T-cell (primary cell): Measurements from ENCODE around the gene CDH4. TPM values are rescaled to one million over a fixed set of nuclear protein-coding genes. Genes with fewer than 3 reads are reported as not detected.

ENCODE experiments used
- ATAC-seq, 4 experiments: fragments of 200-7000 bp in 3 of 4; fragments of 150-1000 bp in 1 of 4; cut with Tn5 transposase; replicated peaks in 1 of 4; 1 replicate in 3 of 4; 2 replicates in 1 of 4; pipeline ENCODE4 v1.10.0; 2021; ENCODE audit warnings: moderate library complexity in 3 of 4, mild to moderate bottlenecking in 2 of 4, moderate number of reproducible peaks in 1 of 4
- CTCF ChIA-PET, 2 donors: fragments of 300-600 bp; sonication (Branson Sonifier 250); formaldehyde crosslinking; loops; one replicate each; lab custom pipeline; 2022; ENCODE audit warnings: antibody characterized with exemption in 2 of 2; lab: Charles Lee
- POLR2A ChIA-PET, 2 donors: fragments of 300-600 bp; sonication (Branson Sonifier 250); formaldehyde crosslinking; loops; one replicate each; lab custom pipeline; 2022; ENCODE audit warnings: antibody characterized with exemption in 2 of 2; lab: Charles Lee
- DNase-seq, 35 experiments: peaks; one replicate each; pipeline versions ENCODE4 v3.0.0 to v3.0.0-alpha.2; 2013 to 2023
- H3K27ac ChIP-seq: one replicate; pipeline ENCODE4 v1.5.1; 2013; ENCODE audit warnings: low read length
- H3K27me3 ChIP-seq, 2 experiments: replicated peaks in 1 of 2; 1 replicate in 1 of 2; 2 replicates in 1 of 2; pipeline versions ENCODE4 v1.6.1 to v1.7.0; 2013; ENCODE audit warnings: low read length in 1 of 2, mixed read lengths in 1 of 2; ENCODE audit not compliant: control insufficient read depth in 2 of 2, insufficient read depth in 2 of 2; ENCODE audit errors: extremely low read depth in 1 of 2
- H3K36me3 ChIP-seq, 2 donors: 1 replicate in 1 of 2; 2 replicates in 1 of 2; pipeline versions ENCODE4 v1.6.1 to v1.7.0; 2013; ENCODE audit warnings: low read length in 1 of 2; ENCODE audit not compliant: control insufficient read depth in 2 of 2, insufficient read depth in 1 of 2; ENCODE audit errors: extremely low read depth in 1 of 2
- H3K4me1 ChIP-seq, 2 experiments: 1 replicate in 1 of 2; 2 replicates in 1 of 2; pipeline versions ENCODE4 v1.6.1 to v1.7.0; 2013; ENCODE audit warnings: low read length in 2 of 2, mixed read lengths in 1 of 2; ENCODE audit not compliant: insufficient read depth in 2 of 2, control insufficient read depth in 1 of 2; ENCODE audit errors: extremely low read depth in 1 of 2
- H3K4me3 ChIP-seq, 2 donors: 1 replicate in 1 of 2; 2 replicates in 1 of 2; pipeline versions ENCODE4 v1.5.1 to v1.7.0; 2013; ENCODE audit warnings: mild to moderate bottlenecking in 2 of 2, low read length in 1 of 2, moderate library complexity in 1 of 2; ENCODE audit not compliant: control insufficient read depth in 1 of 2; ENCODE audit errors: extremely low read depth in 1 of 2
- H3K9me3 ChIP-seq: 2 replicates; pipeline ENCODE4 v1.7.0; 2013
- H3K27ac Mint-ChIP-seq, 2 donors: one replicate each; pipeline ENCODE4 v1.8.0; 2020 to 2021; ENCODE audit warnings: mild to moderate bottlenecking in 2 of 2, mixed read lengths in 2 of 2
- H3K27me3 Mint-ChIP-seq, 2 donors: one replicate each; pipeline ENCODE4 v1.8.0; 2021 to 2022; ENCODE audit warnings: mixed read lengths in 2 of 2
- H3K36me3 Mint-ChIP-seq: one replicate; pipeline ENCODE4 v1.8.0; 2021; ENCODE audit warnings: mixed read lengths
- H3K4me1 Mint-ChIP-seq, 3 donors: one replicate each; pipeline ENCODE4 v1.8.0; 2020 to 2022; ENCODE audit warnings: mixed read lengths in 3 of 3, mild to moderate bottlenecking in 1 of 3
- H3K4me3 Mint-ChIP-seq, 3 donors: one replicate each; pipeline ENCODE4 v1.8.0; 2020 to 2022; ENCODE audit warnings: mild to moderate bottlenecking in 3 of 3, mixed read lengths in 3 of 3, moderate library complexity in 3 of 3
- H3K9me3 Mint-ChIP-seq, 3 donors: one replicate each; pipeline ENCODE4 v1.8.0; 2020 to 2022; ENCODE audit warnings: mixed read lengths in 3 of 3
- WGBS: methylation state at CpG from one replicate; pipeline ENCODE4 v1.1.5; 2013; ENCODE audit warnings: missing lambda C conversion rate; ENCODE audit not compliant: insufficient coverage; 5-methylcytosine and 5-hydroxymethylcytosine counted together
- total RNA-seq, 35 experiments: library from RNA in 6 of 35; stranded (reverse) in 6 of 35; fragments of 120-200 nt in 1 of 35; gene quantifications; one replicate each; pipeline versions ENCODE4 v1.2.1 to v1.2.4 and lab custom pipeline; 2013 to 2026

The CDH4 gene
- total RNA-seq, 5 donors from 2014 or later (not counting 1 experiment from before 2014, with no cell fraction given) = 0.06 to 0.64 (median 0.14) TPM

GRCh38 chr20:61520893-61521460 is 268.9 kb downstream of the CDH4 start:
- H3K4me3 ChIP-seq = no peak overlapping the region
- ATAC-seq (no peak), DNase-seq (no peak)
- Mint-ChIP-seq H3K36me3 (no peaks in the 10 kb centered on the region), H3K4me1 (no peaks in the 10 kb centered on the region), H3K9me3 (peaks cover 0 to 6% (median 0%) of the 10 kb centered on the region in 3 donors), H3K4me3 (no peak overlapping the region), H3K27me3 (peaks cover 4% of the 10 kb centered on the region in 2 donors), H3K27ac (no peak overlapping the region)
- ChIA-PET CTCF (no interaction called here), POLR2A (no interaction called here)
- WGBS = 70% methylated on average over 6 of the region's 14 CpGs
- no peaks in the 10 kb centered on the region for H3K9me3 ChIP-seq
- peaks cover 0 to 5% of the 10 kb centered on the region in 2 experiments for H3K27me3 ChIP-seq
- no peak overlapping the region for H3K27ac ChIP-seq
- no peaks in the 10 kb centered on the region for H3K36me3 ChIP-seq
- no peaks in the 10 kb centered on the region for H3K4me1 ChIP-seq

GRCh38 chr20:61521687-61522420 is 269.8 kb downstream of the CDH4 start:
- 66% methylated on average over 19 of the region's 25 CpGs for WGBS
- no peak overlapping the region for H3K4me3 ChIP-seq
- H3K9me3 ChIP-seq = no peaks in the 10 kb centered on the region
- H3K27me3 Mint-ChIP-seq = peaks cover 4% of the 10 kb centered on the region in 2 donors
- H3K4me3 Mint-ChIP-seq = no peak overlapping the region
- no peaks in the 10 kb centered on the region for H3K36me3 Mint-ChIP-seq
- peaks cover 0 to 7% of the 10 kb centered on the region in 2 experiments for H3K27me3 ChIP-seq
- ChIA-PET CTCF (no interaction called here), POLR2A (no interaction called here)
- ATAC-seq (no peak), DNase-seq (no peak)
- H3K9me3 Mint-ChIP-seq = peaks cover 0 to 6% (median 0%) of the 10 kb centered on the region in 3 donors
- no peaks in the 10 kb centered on the region for H3K36me3 ChIP-seq
- no peaks in the 10 kb centered on the region for H3K4me1 ChIP-seq
- H3K4me1 Mint-ChIP-seq = no peaks in the 10 kb centered on the region
- no peak overlapping the region for H3K27ac Mint-ChIP-seq
- H3K27ac ChIP-seq = no peak overlapping the region

- ATAC-seq (no peak), DNase-seq (no peak)
- Histone ChIP-seq H3K4me1 (no peaks in the 10 kb centered on the region), H3K36me3 (no peaks in the 10 kb centered on the region), H3K4me3 (no peak overlapping the region), H3K9me3 (no peaks in the 10 kb centered on the region), H3K27ac (no peak overlapping the region), H3K27me3 (peaks cover 0 to 7% of the 10 kb centered on the region in 2 experiments)
- POLR2A ChIA-PET = no interaction called here
- 97% methylated on average over 22 of the region's 25 CpGs for WGBS
- H3K27me3 Mint-ChIP-seq = peaks cover 4% of the 10 kb centered on the region in 2 donors
- no peak overlapping the region for H3K4me3 Mint-ChIP-seq
- CTCF ChIA-PET = no interaction called here
- no peaks in the 10 kb centered on the region for H3K4me1 Mint-ChIP-seq
- no peaks in the 10 kb centered on the region for H3K36me3 Mint-ChIP-seq
- no peak overlapping the region for H3K27ac Mint-ChIP-seq
- H3K9me3 Mint-ChIP-seq = peaks cover 0 to 6% (median 0%) of the 10 kb centered on the region in 3 donors
These were observed 270.5 kb downstream of the CDH4 start for GRCh38 chr20:61522498-61523090.

GRCh38 chr20:61523145-61523544 is 271.1 kb downstream of the CDH4 start:
- no peaks in the 10 kb centered on the region for H3K4me1 Mint-ChIP-seq
- no peak overlapping the region for H3K4me3 Mint-ChIP-seq
- H3K27ac ChIP-seq = no peak overlapping the region

GRCh38 chr20:61524951-61525666 is 273.0 kb downstream of the CDH4 start:
- ChIA-PET CTCF (no interaction called here), POLR2A (no interaction called here)
- Mint-ChIP-seq H3K27me3 (peaks cover 4% of the 10 kb centered on the region in 2 donors), H3K9me3 (no peaks in the 10 kb centered on the region), H3K36me3 (no peaks in the 10 kb centered on the region), H3K4me1 (no peaks in the 10 kb centered on the region), H3K4me3 (no peak overlapping the region), H3K27ac (no peak overlapping the region)
- ATAC-seq (no peak), DNase-seq (no peak)
- no peaks in the 10 kb centered on the region for H3K9me3 ChIP-seq
- H3K27ac ChIP-seq = no peak overlapping the region
- H3K36me3 ChIP-seq = no peaks in the 10 kb centered on the region
- WGBS = 65% methylated on average over 5 of the region's 13 CpGs
- no peak overlapping the region for H3K4me3 ChIP-seq
- H3K27me3 ChIP-seq = peaks cover 0 to 7% of the 10 kb centered on the region in 2 experiments
- no peaks in the 10 kb centered on the region for H3K4me1 ChIP-seq

More at GRCh38 chr20:61523145-61523544, 271.1 kb downstream of the CDH4 start:
- peaks cover 4% of the 10 kb centered on the region in 2 donors for H3K27me3 Mint-ChIP-seq
- CTCF ChIA-PET = no interaction called here
- no peaks in the 10 kb centered on the region for H3K9me3 ChIP-seq
- H3K27ac Mint-ChIP-seq = no peak overlapping the region
- POLR2A ChIA-PET = no interaction called here
- H3K36me3 Mint-ChIP-seq = no peaks in the 10 kb centered on the region
- WGBS = 95% methylated on average over 19 of the region's 19 CpGs
- peaks cover 0 to 7% of the 10 kb centered on the region in 2 experiments for H3K27me3 ChIP-seq
- no peak overlapping the region for H3K4me3 ChIP-seq
- H3K36me3 ChIP-seq = no peaks in the 10 kb centered on the region
- peaks cover 0 to 6% (median 0%) of the 10 kb centered on the region in 3 donors for H3K9me3 Mint-ChIP-seq
- no peaks in the 10 kb centered on the region for H3K4me1 ChIP-seq
- DNase-seq (no peak), ATAC-seq (no peak)

- no peaks in the 10 kb centered on the region for H3K4me1 Mint-ChIP-seq
- Histone ChIP-seq H3K36me3 (no peaks in the 10 kb centered on the region), H3K4me3 (no peak overlapping the region), H3K27ac (no peak overlapping the region), H3K4me1 (no peaks in the 10 kb centered on the region), H3K9me3 (no peaks in the 10 kb centered on the region), H3K27me3 (peaks cover 0 to 7% of the 10 kb centered on the region in 2 experiments)
- ATAC-seq (no peak), DNase-seq (no peak)
- ChIA-PET CTCF (no interaction called here), POLR2A (no interaction called here)
- peaks cover 4% of the 10 kb centered on the region in 2 donors for H3K27me3 Mint-ChIP-seq
- WGBS = 22% methylated on average over 8 of the region's 21 CpGs
- no peak overlapping the region for H3K27ac Mint-ChIP-seq
- no peaks in the 10 kb centered on the region for H3K36me3 Mint-ChIP-seq
- no peak overlapping the region for H3K4me3 Mint-ChIP-seq
- H3K9me3 Mint-ChIP-seq = no peaks in the 10 kb centered on the region
These were observed 273.8 kb downstream of the CDH4 start for GRCh38 chr20:61525781-61526431.
